Measurements from ENCODE around the gene SNX1.
"Not testable (repeated sequence)": the region's sequence is repeated elsewhere in the genome, so short reads cannot be mapped to it uniquely, and the experiment has no call there.

Gene SNX1

GRCh38 chr15:64095795-64096667 is at the start of gene SNX1:
TSS of gene SNX1 (plus strand) at chr15:64095982. CDS start at chr15:64096014, 32 bp downstream.
- DNase-seq: peak; percentile 69

GRCh38 chr15:64046421-64047153 is 49.2 kb upstream of the SNX1 start, which contains the start of gene DAPK2:
TSS of gene DAPK2 (minus strand) at chr15:64046485. CDS start at chr15:64040261, 6,224 bp downstream.
- peak; percentile 15 for DNase-seq

GRCh38 chr15:64048781-64049460 is 46.9 kb upstream of the SNX1 start:
- DNase-seq: no peak

- no peak for DNase-seq
Observed at GRCh38 chr15:64050281-64051092, 45.3 kb upstream of the SNX1 start.

- DNase-seq: no peak
Observed at GRCh38 chr15:64051093-64051402, 44.7 kb upstream of the SNX1 start.

GRCh38 chr15:64051407-64052259 is 44.1 kb upstream of the SNX1 start:
- no peak for DNase-seq

GRCh38 chr15:64052925-64053491 is 42.8 kb upstream of the SNX1 start:
- no peak for DNase-seq

GRCh38 chr15:64053674-64054073 is 42.1 kb upstream of the SNX1 start:
- not testable (repeated sequence) for DNase-seq

GRCh38 chr15:64058279-64058678 is 37.5 kb upstream of the SNX1 start:
- DNase-seq: no peak

GRCh38 chr15:64059104-64059503 is 36.7 kb upstream of the SNX1 start:
- DNase-seq: not testable (repeated sequence)

GRCh38 chr15:64060716-64061115 is 35.1 kb upstream of the SNX1 start:
- no peak for DNase-seq

- no peak for DNase-seq
Observed at GRCh38 chr15:64066451-64066850, 29.3 kb upstream of the SNX1 start.

- DNase-seq: peak; percentile 41
Observed at GRCh38 chr15:64067564-64068030, 28.2 kb upstream of the SNX1 start.

- DNase-seq: no peak
Observed at GRCh38 chr15:64068133-64068532, 27.6 kb upstream of the SNX1 start.

- no peak for DNase-seq
Observed at GRCh38 chr15:64070106-64070505, 25.7 kb upstream of the SNX1 start.

- DNase-seq: no peak
Observed at GRCh38 chr15:64070965-64071851, 24.6 kb upstream of the SNX1 start.

GRCh38 chr15:64071931-64072765 is 23.6 kb upstream of the SNX1 start:
- DNase-seq: no peak

- no peak for DNase-seq
Observed at GRCh38 chr15:64072812-64073211, 23.0 kb upstream of the SNX1 start.

- DNase-seq: not testable (repeated sequence)
Observed at GRCh38 chr15:64073496-64073895, 22.3 kb upstream of the SNX1 start.
